ENCODE measurements around the gene DYSF. TPM values are rescaled to one million over a fixed set of nuclear protein-coding genes. Genes with fewer than 3 reads are reported as not detected.

Gene DYSF
- polyA plus RNA-seq, 1 donor from 2014 or later, result 0.04 TPM

DNA sequence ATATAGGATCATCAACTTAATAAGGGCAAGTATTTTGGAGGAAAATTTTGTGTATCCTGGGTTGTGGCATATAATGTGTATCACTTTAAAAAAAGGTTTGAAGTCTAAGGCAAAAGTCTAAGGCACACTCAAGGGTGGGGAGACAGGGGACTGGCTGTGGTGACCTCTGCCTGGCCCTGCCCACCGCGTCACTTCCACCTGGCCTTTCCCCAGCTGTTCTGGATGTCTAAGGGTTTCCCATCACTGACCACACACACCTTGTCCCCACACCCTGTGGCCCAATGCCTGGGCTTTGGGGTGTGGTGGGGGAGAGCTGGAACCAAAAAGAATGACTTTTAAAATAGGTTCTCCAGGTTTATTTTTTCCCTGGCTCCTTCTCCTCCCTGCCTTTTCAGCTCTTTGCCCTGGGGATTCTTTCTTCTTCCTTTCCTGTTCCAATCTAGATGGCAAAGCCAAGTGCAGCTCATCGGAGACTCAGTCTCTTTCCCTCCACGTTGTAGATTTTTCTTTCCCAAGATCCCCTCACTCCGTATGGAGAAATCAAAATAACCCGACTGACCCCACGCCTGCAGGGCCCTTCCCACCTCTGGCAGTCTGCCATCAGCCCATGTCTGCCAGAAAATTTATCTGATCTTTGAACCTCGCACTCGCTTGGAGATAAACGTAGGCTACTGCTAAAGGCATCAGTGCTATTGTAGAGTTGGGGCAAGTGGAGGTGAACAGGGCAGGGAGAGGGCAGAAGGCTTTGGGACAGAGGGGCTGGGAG is 257.2 kb downstream of the DYSF start:
- H3K79me2 ChIP-seq (replicated peaks; ENCODE audit: insufficient read depth, low read length), result no peaks in the 10 kb centered on the region
- H2AFZ ChIP-seq (ENCODE audit: low read depth, low read length), result no peak overlapping the region
- no peak overlapping the region for H3K4me2 ChIP-seq (ENCODE audit: low read length)
- no peaks in the 10 kb centered on the region for H3K9me3 ChIP-seq (ENCODE audit: low read length)
- H3K4me3 ChIP-seq (ENCODE audit: low read length), result no peak overlapping the region
- TF ChIP-seq, protein P1, sequence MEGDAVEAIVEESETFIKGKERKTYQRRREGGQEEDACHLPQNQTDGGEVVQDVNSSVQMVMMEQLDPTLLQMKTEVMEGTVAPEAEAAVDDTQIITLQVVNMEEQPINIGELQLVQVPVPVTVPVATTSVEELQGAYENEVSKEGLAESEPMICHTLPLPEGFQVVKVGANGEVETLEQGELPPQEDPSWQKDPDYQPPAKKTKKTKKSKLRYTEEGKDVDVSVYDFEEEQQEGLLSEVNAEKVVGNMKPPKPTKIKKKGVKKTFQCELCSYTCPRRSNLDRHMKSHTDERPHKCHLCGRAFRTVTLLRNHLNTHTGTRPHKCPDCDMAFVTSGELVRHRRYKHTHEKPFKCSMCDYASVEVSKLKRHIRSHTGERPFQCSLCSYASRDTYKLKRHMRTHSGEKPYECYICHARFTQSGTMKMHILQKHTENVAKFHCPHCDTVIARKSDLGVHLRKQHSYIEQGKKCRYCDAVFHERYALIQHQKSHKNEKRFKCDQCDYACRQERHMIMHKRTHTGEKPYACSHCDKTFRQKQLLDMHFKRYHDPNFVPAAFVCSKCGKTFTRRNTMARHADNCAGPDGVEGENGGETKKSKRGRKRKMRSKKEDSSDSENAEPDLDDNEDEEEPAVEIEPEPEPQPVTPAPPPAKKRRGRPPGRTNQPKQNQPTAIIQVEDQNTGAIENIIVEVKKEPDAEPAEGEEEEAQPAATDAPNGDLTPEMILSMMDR (IDR thresholded peaks at IDR 0.05; ENCODE audit: poor library complexity, severe bottlenecking), result no peak
- TF ChIP-seq MXI1 (conservative IDR thresholded peaks at IDR 0.05; ENCODE audit: poor library complexity, severe bottlenecking), result no peak
- no peak for TF ChIP-seq RAD21 (conservative IDR thresholded peaks at IDR 0.05)
- TF ChIP-seq SMC3 (conservative IDR thresholded peaks at IDR 0.05; ENCODE audit: poor library complexity), result no peak
- TF ChIP-seq EP300 (conservative IDR thresholded peaks at IDR 0.05; ENCODE audit: poor library complexity, severe bottlenecking), result no peak
- no peak for TF ChIP-seq REST (IDR thresholded peaks at IDR 0.05; ENCODE audit: borderline replicate concordance)
- TF ChIP-seq POLR2AphosphoS5 (IDR thresholded peaks at IDR 0.05), result no peak
- no peak for TF ChIP-seq EZH2 (IDR thresholded peaks at IDR 0.05; ENCODE audit: borderline replicate concordance, insufficient read depth, low read length, poor library complexity, severe bottlenecking)
- TF ChIP-seq TAF1 (IDR thresholded peaks at IDR 0.05; ENCODE audit: low read depth), result no peak
- H3K36me3 ChIP-seq (ENCODE audit: insufficient read depth, low read length), result no peaks in the 10 kb centered on the region
- H3K27ac ChIP-seq (ENCODE audit: low read length), result no peak overlapping the region
- H3K9me2 ChIP-seq (ENCODE audit: insufficient read depth, low read length), result no peaks in the 10 kb centered on the region
- no peaks in the 10 kb centered on the region for H4K20me1 ChIP-seq (ENCODE audit: insufficient read depth)
- H3K9ac ChIP-seq (ENCODE audit: low read length), result no peak overlapping the region
- H3F3A ChIP-seq (ENCODE audit: insufficient read depth, low read length, poor library complexity, severe bottlenecking), result no peaks in the 10 kb centered on the region
- H3K27me3 ChIP-seq (ENCODE audit: insufficient read depth, low read depth, low read length), result no peaks in the 10 kb centered on the region

GRCh38 chr2:71711133-71711855 is 257.9 kb downstream of the DYSF start:
- no peak for TF ChIP-seq MXI1 (conservative IDR thresholded peaks at IDR 0.05; ENCODE audit: poor library complexity, severe bottlenecking)
- no peak for TF ChIP-seq TAF1 (IDR thresholded peaks at IDR 0.05; ENCODE audit: low read depth)
- no peak for TF ChIP-seq SMC3 (conservative IDR thresholded peaks at IDR 0.05; ENCODE audit: poor library complexity)
- TF ChIP-seq EZH2 (IDR thresholded peaks at IDR 0.05; ENCODE audit: borderline replicate concordance, insufficient read depth, low read length, poor library complexity, severe bottlenecking), result no peak
- no peak for TF ChIP-seq EP300 (conservative IDR thresholded peaks at IDR 0.05; ENCODE audit: poor library complexity, severe bottlenecking)
- TF ChIP-seq REST (IDR thresholded peaks at IDR 0.05; ENCODE audit: borderline replicate concordance), result no peak
- TF ChIP-seq, protein P1 (IDR thresholded peaks at IDR 0.05; ENCODE audit: poor library complexity, severe bottlenecking), result no peak
- TF ChIP-seq POLR2AphosphoS5 (IDR thresholded peaks at IDR 0.05), result no peak
- TF ChIP-seq RAD21 (conservative IDR thresholded peaks at IDR 0.05), result no peak

More at GRCh38 chr2:71711133-71711855, 257.9 kb downstream of the DYSF start:
- Histone ChIP-seq H3K4me3 (ENCODE audit: low read length) (no peak overlapping the region), H3K4me2 (ENCODE audit: low read length) (no peak overlapping the region), H3K9ac (ENCODE audit: low read length) (no peak overlapping the region), H3K9me2 (ENCODE audit: insufficient read depth, low read length) (no peaks in the 10 kb centered on the region), H3K79me2 (replicated peaks; ENCODE audit: insufficient read depth, low read length) (no peaks in the 10 kb centered on the region), H3F3A (ENCODE audit: insufficient read depth, low read length, poor library complexity, severe bottlenecking) (no peaks in the 10 kb centered on the region), H3K27me3 (ENCODE audit: insufficient read depth, low read depth, low read length) (no peaks in the 10 kb centered on the region), H4K20me1 (ENCODE audit: insufficient read depth) (no peaks in the 10 kb centered on the region), H3K36me3 (ENCODE audit: insufficient read depth, low read length) (no peaks in the 10 kb centered on the region), H2AFZ (ENCODE audit: low read depth, low read length) (no peak overlapping the region), H3K27ac (ENCODE audit: low read length) (no peak overlapping the region), H3K9me3 (ENCODE audit: low read length) (no peaks in the 10 kb centered on the region)

Data from neural cell (in vitro differentiated cells).